Skeletal muscle tissue (tissue), 4 donors: Measurements from ENCODE around the gene LMAN2. TPM values are rescaled to one million over a fixed set of nuclear protein-coding genes. Genes with fewer than 3 reads are reported as not detected.

Experiments used
- H3K27ac ChIP-seq: one replicate; pipeline ENCODE4 v1.7.0; 2013; ENCODE audit warnings: mild to moderate bottlenecking, low read depth, low read length, inconsistent platforms
- H3K27me3 ChIP-seq, 3 donors: one replicate each; pipeline ENCODE4 v1.7.0; 2013; ENCODE audit warnings: low read length in 3 of 3; ENCODE audit not compliant: control insufficient read depth in 3 of 3, insufficient read depth in 3 of 3
- H3K36me3 ChIP-seq, 3 donors: one replicate each; pipeline ENCODE4 v1.7.0; 2013; ENCODE audit warnings: low read length in 3 of 3; ENCODE audit not compliant: control insufficient read depth in 3 of 3, insufficient read depth in 3 of 3
- H3K4me1 ChIP-seq, 3 donors: one replicate each; pipeline ENCODE4 v1.7.0; 2013; ENCODE audit warnings: low read length in 3 of 3, mild to moderate bottlenecking in 3 of 3; ENCODE audit not compliant: control insufficient read depth in 3 of 3, insufficient read depth in 3 of 3
- H3K4me3 ChIP-seq, 3 donors: one replicate each; pipeline ENCODE4 v1.7.0; 2013; ENCODE audit warnings: low read length in 3 of 3
- H3K9ac ChIP-seq, 3 donors: one replicate each; pipeline ENCODE4 v1.7.0; 2013; ENCODE audit warnings: low read length in 3 of 3, mild to moderate bottlenecking in 3 of 3, moderate library complexity in 2 of 3, low read depth in 1 of 3
- H3K9me3 ChIP-seq, 3 donors: one replicate each; pipeline ENCODE4 v1.7.0; 2013; ENCODE audit warnings: low read length in 3 of 3; ENCODE audit not compliant: control insufficient read depth in 3 of 3
- total RNA-seq: library from RNA; depleted of rRNA; stranded (reverse); fragments of >200 nt; gene quantifications from one replicate; pipeline ENCODE4 v1.2.3, GENCODE V29; 2014
- donor health status: Osteomylitis.

Gene LMAN2
- total RNA-seq, 1 donor from 2014 or later: 124 TPM

GRCh38 chr5:177330991-177331842 lies 20.3 kb downstream of the LMAN2 start:
- H3K27me3 ChIP-seq: no peaks in the 10 kb centered on the region
- no peak overlapping the region for H3K4me3 ChIP-seq
- peaks cover 41 to 59% (median 45%) of the 10 kb centered on the region in 3 donors for H3K36me3 ChIP-seq
- H3K9me3 ChIP-seq: no peaks in the 10 kb centered on the region
- H3K4me1 ChIP-seq: peaks cover 0 to 15% (median 14%) of the 10 kb centered on the region in 3 donors
- H3K27ac ChIP-seq: no peak overlapping the region
- H3K9ac ChIP-seq: peak overlapping the region in 1 of 3 donors; percentile 6

DNA sequence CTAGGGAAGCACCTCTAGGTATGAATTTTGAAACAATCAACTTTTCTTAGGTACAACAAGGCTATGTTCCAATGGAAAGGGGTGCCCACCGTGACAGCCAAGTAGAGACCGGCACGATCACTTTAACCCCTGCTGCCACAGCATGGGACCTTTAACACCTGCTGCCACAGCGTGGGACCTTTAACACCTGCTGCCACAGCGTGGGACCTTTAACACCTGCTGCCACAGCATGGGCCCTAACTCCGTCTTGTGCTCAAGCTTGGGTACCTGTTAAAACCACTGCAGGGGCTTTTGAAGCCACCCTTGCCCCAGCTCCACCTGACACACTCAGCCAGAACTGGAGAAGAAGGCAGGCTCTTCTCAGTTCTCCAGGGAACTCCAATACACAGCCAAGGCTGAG lies 21.6 kb downstream of the LMAN2 start:
- Histone ChIP-seq H3K27me3 (no peaks in the 10 kb centered on the region), H3K4me3 (no peak overlapping the region), H3K36me3 (peaks cover 30 to 53% (median 33%) of the 10 kb centered on the region in 3 donors)

GRCh38 chr5:177328545-177329231 lies 22.8 kb downstream of the LMAN2 start:
- H3K9ac ChIP-seq: no peak overlapping the region
- H3K9me3 ChIP-seq: no peaks in the 10 kb centered on the region
- H3K27me3 ChIP-seq: no peaks in the 10 kb centered on the region
- peaks cover 0 to 4% (median 0%) of the 10 kb centered on the region in 3 donors for H3K4me1 ChIP-seq
- H3K4me3 ChIP-seq: no peak overlapping the region
- H3K36me3 ChIP-seq: peaks cover 20 to 41% (median 21%) of the 10 kb centered on the region in 3 donors
- H3K27ac ChIP-seq: no peak overlapping the region

More for the DNA sequence above, 21.6 kb downstream of the LMAN2 start:
- H3K4me1 ChIP-seq: peaks cover 0 to 4% (median 3%) of the 10 kb centered on the region in 3 donors
- no peaks in the 10 kb centered on the region for H3K9me3 ChIP-seq
- no peak overlapping the region for H3K9ac ChIP-seq
- no peak overlapping the region for H3K27ac ChIP-seq

DNA sequence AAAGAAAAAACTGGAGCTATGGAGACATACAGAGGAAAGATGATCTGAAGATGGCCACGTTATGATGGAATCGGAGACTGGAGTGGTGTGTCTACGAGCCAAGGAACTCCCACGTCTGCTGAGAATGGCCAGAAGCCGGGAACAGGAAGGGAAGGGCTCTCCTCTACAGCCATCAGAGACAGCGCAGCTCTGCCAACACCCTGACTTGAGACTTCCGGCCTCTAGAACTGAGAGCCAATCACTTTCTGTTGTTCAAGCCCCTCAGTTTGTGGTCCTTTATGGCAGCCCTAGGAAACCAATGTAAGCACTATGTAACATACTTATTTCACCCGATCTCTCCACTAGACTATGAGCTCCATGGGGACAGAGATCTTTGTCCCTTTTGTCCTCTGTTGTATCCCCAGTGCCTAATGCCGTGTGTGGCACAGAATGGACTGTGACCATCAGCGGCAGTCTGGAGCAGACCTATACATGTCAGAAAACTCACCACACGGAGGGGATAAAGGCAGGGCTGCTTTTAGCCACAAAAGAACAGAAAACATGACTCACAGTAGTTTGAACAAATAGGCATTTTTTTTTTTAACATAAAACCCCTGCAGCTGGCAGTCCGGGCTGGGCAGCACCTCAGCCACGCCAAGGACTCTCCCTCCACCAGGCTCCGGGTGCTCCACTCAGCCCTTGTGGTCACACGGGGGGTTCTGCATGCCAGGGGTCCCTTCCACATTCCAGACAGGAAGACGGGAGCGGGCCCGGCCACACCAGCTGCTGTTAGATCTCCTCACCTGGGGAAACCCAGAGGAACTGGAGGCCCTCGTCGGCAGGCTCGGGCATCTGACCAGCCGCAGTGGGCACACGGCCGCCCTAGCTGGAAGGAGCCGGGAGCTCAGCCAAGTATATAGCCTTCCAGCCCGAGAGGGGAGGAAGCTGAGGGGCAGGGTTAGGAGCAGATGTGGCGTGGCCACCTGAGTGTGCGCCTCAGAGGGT lies 23.6 kb downstream of the LMAN2 start:
- peaks cover 0 to 4% (median 0%) of the 10 kb centered on the region in 3 donors for H3K4me1 ChIP-seq
- H3K36me3 ChIP-seq: peaks cover 12 to 33% (median 14%) of the 10 kb centered on the region in 3 donors
- H3K27me3 ChIP-seq: no peaks in the 10 kb centered on the region
- no peaks in the 10 kb centered on the region for H3K9me3 ChIP-seq
- peak overlapping the region; percentile 60 for H3K27ac ChIP-seq
- no peak overlapping the region for H3K4me3 ChIP-seq
- no peak overlapping the region for H3K9ac ChIP-seq

GRCh38 chr5:177325868-177326381 lies 25.5 kb downstream of the LMAN2 start:
- no peak overlapping the region for H3K4me3 ChIP-seq
- no peaks in the 10 kb centered on the region for H3K27me3 ChIP-seq
- no peak overlapping the region for H3K27ac ChIP-seq
- no peak overlapping the region for H3K9ac ChIP-seq
- no peaks in the 10 kb centered on the region for H3K9me3 ChIP-seq
- peaks cover 3 to 14% (median 6%) of the 10 kb centered on the region in 3 donors for H3K36me3 ChIP-seq
- peaks cover 0 to 4% (median 0%) of the 10 kb centered on the region in 3 donors for H3K4me1 ChIP-seq

- H3K27me3 ChIP-seq: no peaks in the 10 kb centered on the region
- H3K4me1 ChIP-seq: peaks cover 0 to 4% (median 0%) of the 10 kb centered on the region in 3 donors
- H3K4me3 ChIP-seq: no peak overlapping the region
- peaks cover 0 to 1% (median 0%) of the 10 kb centered on the region in 3 donors for H3K36me3 ChIP-seq
- no peak overlapping the region for H3K27ac ChIP-seq
- no peaks in the 10 kb centered on the region for H3K9me3 ChIP-seq
- no peak overlapping the region for H3K9ac ChIP-seq
Measured at GRCh38 chr5:177320879-177321278, 30.6 kb downstream of the LMAN2 start.

DNA sequence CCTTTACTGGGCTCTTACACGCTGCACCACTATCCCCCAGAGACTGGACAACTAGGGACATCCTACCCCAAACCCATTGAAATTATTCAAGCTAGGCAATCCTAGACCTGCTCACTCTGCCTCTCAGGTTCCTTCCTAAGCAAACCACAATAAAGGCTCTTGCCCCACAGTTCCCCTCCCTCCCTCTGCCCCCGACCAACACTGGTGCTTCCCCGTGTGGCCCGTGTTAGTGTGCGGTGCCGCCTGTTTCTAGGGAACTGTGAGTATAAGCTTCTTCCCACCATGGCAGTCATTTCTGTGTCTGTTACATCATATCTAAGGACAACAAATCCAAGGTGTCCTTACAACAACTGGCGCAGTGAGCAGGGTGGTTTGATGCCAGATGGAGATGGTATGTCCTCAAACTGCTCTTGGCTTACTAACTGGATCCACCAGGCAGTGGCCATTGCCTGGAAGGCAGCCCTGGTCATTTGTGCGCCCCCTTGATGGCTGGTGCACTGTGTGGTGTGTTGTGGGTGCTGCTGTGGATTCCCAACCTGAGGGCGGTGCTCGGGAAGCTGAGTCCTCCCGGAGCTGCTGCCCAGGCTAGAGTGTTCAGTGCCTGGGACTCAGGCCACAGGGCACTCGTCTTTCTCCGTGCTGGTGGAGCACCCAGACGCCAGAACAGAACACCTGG lies 31.4 kb downstream of the LMAN2 start:
- no peaks in the 10 kb centered on the region for H3K27me3 ChIP-seq
- H3K4me3 ChIP-seq: no peak overlapping the region
- H3K27ac ChIP-seq: no peak overlapping the region
- peaks cover 0 to 4% (median 0%) of the 10 kb centered on the region in 3 donors for H3K4me1 ChIP-seq
- no peaks in the 10 kb centered on the region for H3K9me3 ChIP-seq
- peaks cover 0 to 1% (median 0%) of the 10 kb centered on the region in 3 donors for H3K36me3 ChIP-seq
- H3K9ac ChIP-seq: no peak overlapping the region

DNA sequence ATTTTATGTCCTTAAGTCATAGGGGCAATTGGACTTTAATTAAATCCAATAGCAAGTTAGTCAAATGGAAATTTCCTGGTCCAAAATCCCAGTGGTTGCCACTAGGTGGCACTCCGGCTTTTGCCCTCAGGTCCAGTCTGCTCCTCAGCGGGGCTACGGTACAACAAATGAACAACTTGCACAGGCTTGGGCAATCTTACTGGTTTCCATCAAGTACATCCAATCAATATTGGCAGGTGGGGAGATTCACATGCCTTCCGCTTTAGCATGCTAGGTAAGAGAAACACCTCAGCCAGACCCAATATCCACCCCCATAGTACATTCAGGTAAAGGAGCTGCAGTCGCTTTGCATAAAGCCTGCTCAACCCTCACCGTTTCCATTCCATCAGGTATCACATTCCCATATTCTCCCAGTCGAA lies 33.5 kb downstream of the LMAN2 start:
- Histone ChIP-seq H3K9ac (no peak overlapping the region), H3K9me3 (no peaks in the 10 kb centered on the region), H3K27me3 (no peaks in the 10 kb centered on the region), H3K4me3 (no peak overlapping the region), H3K27ac (no peak overlapping the region), H3K36me3 (no peaks in the 10 kb centered on the region), H3K4me1 (peaks cover under 1 to 4% (median under 1%) of the 10 kb centered on the region in 3 donors)

DNA sequence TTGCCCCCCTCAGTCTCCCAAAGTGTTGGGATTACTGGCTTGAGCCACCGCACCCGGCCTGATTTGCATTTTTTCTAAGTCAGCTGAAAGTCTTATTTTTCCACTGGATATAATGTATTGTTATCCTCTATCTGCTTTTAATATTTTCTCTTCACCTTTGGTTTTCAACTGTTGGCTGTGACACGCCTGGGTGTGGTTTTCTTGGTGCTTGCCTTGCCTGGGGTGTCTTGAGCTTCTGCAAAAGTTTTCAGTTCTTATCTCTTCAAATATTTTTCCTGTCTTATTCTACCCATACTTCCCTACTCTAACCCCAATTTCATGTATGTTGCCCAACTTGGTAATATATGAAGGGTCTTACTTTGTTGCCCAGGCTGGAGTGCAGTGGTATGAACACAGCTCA lies 35.5 kb downstream of the LMAN2 start:
- Histone ChIP-seq H3K36me3 (no peaks in the 10 kb centered on the region), H3K4me1 (peaks cover 11 to 19% (median 17%) of the 10 kb centered on the region in 3 donors), H3K27me3 (no peaks in the 10 kb centered on the region), H3K9me3 (no peaks in the 10 kb centered on the region), H3K4me3 (no peak overlapping the region), H3K27ac (no peak overlapping the region), H3K9ac (no peak overlapping the region)
